ENCODE measurements around the gene BTBD16. TPM values are rescaled to one million over a fixed set of nuclear protein-coding genes. Genes with fewer than 3 reads are reported as not detected.

Gene BTBD16
- total and polyA plus RNA-seq, 2 of the 13 experiments (the other 11 are each of a cell fraction or from before 2014, with no cell fraction given), result 5.0 to 11.9 TPM

- TF ChIP-seq ZKSCAN5 (CRISPR knock-in tag; IDR thresholded peaks at IDR 0.05) (no peak), THRA (CRISPR knock-in tag; IDR thresholded peaks at IDR 0.05; ENCODE audit: borderline replicate concordance) (peak; percentile 80; the same call in 1 of the 2 replicates), ZNF362 (CRISPR knock-in tag; IDR thresholded peaks at IDR 0.05; ENCODE audit: borderline replicate concordance) (peak; percentile 76; the same call in 1 of the 2 replicates), GATAD2A (CRISPR knock-in tag; IDR thresholded peaks at IDR 0.05) (peak; percentile 82), CREB3 (CRISPR knock-in tag; IDR thresholded peaks at IDR 0.05) (no peak), ZNF879 (CRISPR knock-in tag; IDR thresholded peaks at IDR 0.05) (no peak), CEBPB (IDR thresholded peaks at IDR 0.05; ENCODE audit: borderline replicate concordance, low read depth, low read length) (peak; percentile 30; the same call in 1 of the 2 replicates), ZNF550 (CRISPR knock-in tag; IDR thresholded peaks at IDR 0.05; ENCODE audit: borderline replicate concordance) (no peak), ATF2 (CRISPR knock-in tag; IDR thresholded peaks at IDR 0.05) (peak; percentile 73; the same call in 1 of the 2 replicates), ZNF24 (IDR thresholded peaks at IDR 0.05) (no peak), DDIT3 (CRISPR knock-in tag; IDR thresholded peaks at IDR 0.05) (no peak), HDAC6 (IDR thresholded peaks at IDR 0.05; ENCODE audit: low read depth, low read length) (no peak)
- TF ChIP-seq, protein P1, sequence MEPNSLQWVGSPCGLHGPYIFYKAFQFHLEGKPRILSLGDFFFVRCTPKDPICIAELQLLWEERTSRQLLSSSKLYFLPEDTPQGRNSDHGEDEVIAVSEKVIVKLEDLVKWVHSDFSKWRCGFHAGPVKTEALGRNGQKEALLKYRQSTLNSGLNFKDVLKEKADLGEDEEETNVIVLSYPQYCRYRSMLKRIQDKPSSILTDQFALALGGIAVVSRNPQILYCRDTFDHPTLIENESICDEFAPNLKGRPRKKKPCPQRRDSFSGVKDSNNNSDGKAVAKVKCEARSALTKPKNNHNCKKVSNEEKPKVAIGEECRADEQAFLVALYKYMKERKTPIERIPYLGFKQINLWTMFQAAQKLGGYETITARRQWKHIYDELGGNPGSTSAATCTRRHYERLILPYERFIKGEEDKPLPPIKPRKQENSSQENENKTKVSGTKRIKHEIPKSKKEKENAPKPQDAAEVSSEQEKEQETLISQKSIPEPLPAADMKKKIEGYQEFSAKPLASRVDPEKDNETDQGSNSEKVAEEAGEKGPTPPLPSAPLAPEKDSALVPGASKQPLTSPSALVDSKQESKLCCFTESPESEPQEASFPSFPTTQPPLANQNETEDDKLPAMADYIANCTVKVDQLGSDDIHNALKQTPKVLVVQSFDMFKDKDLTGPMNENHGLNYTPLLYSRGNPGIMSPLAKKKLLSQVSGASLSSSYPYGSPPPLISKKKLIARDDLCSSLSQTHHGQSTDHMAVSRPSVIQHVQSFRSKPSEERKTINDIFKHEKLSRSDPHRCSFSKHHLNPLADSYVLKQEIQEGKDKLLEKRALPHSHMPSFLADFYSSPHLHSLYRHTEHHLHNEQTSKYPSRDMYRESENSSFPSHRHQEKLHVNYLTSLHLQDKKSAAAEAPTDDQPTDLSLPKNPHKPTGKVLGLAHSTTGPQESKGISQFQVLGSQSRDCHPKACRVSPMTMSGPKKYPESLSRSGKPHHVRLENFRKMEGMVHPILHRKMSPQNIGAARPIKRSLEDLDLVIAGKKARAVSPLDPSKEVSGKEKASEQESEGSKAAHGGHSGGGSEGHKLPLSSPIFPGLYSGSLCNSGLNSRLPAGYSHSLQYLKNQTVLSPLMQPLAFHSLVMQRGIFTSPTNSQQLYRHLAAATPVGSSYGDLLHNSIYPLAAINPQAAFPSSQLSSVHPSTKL (CRISPR knock-in tag; IDR thresholded peaks at IDR 0.05), result peak; percentile 79; the same call in 1 of the 2 replicates
- TF ChIP-seq, protein P2, sequence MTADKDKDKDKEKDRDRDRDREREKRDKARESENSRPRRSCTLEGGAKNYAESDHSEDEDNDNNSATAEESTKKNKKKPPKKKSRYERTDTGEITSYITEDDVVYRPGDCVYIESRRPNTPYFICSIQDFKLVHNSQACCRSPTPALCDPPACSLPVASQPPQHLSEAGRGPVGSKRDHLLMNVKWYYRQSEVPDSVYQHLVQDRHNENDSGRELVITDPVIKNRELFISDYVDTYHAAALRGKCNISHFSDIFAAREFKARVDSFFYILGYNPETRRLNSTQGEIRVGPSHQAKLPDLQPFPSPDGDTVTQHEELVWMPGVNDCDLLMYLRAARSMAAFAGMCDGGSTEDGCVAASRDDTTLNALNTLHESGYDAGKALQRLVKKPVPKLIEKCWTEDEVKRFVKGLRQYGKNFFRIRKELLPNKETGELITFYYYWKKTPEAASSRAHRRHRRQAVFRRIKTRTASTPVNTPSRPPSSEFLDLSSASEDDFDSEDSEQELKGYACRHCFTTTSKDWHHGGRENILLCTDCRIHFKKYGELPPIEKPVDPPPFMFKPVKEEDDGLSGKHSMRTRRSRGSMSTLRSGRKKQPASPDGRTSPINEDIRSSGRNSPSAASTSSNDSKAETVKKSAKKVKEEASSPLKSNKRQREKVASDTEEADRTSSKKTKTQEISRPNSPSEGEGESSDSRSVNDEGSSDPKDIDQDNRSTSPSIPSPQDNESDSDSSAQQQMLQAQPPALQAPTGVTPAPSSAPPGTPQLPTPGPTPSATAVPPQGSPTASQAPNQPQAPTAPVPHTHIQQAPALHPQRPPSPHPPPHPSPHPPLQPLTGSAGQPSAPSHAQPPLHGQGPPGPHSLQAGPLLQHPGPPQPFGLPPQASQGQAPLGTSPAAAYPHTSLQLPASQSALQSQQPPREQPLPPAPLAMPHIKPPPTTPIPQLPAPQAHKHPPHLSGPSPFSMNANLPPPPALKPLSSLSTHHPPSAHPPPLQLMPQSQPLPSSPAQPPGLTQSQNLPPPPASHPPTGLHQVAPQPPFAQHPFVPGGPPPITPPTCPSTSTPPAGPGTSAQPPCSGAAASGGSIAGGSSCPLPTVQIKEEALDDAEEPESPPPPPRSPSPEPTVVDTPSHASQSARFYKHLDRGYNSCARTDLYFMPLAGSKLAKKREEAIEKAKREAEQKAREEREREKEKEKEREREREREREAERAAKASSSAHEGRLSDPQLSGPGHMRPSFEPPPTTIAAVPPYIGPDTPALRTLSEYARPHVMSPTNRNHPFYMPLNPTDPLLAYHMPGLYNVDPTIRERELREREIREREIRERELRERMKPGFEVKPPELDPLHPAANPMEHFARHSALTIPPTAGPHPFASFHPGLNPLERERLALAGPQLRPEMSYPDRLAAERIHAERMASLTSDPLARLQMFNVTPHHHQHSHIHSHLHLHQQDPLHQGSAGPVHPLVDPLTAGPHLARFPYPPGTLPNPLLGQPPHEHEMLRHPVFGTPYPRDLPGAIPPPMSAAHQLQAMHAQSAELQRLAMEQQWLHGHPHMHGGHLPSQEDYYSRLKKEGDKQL (CRISPR knock-in tag; IDR thresholded peaks at IDR 0.05; ENCODE audit: low read depth), result 0 out of 2 replicates have a peak, but pooled peaks have one; percentile 33
Observed at GRCh38 chr10:122304054-122304579, 33.0 kb downstream of the BTBD16 start (continued).

Measured in HepG2 (cell line).